Lung (tissue), 12 donors: ENCODE results near the gene DDX3X. TPM values are rescaled to one million over a fixed set of nuclear protein-coding genes. Genes with fewer than 3 reads are reported as not detected.
A peak's percentile ranks its signal among the peaks of the same experiment; 100 is the strongest.

Experiments
- ATAC-seq: fragments of 200-7000 bp; cut with Tn5 transposase; one replicate; pipeline ENCODE4 v1.9.1; 2020; ENCODE audit warnings: moderate number of reproducible peaks; ENCODE audit not compliant: insufficient read depth, low FRiP score
- DNase-seq, 3 donors: peaks; one replicate each; pipeline ENCODE4 v3.0.0-alpha.2; 2013 to 2017
- H3K27ac ChIP-seq, 2 donors: one replicate each; pipeline ENCODE4 v1.5.1; 2013; ENCODE audit warnings: mild to moderate bottlenecking in 2 of 2, moderate library complexity in 2 of 2, control low read depth in 1 of 2, inconsistent platforms in 1 of 2, low read depth in 1 of 2, low read length in 1 of 2
- H3K27me3 ChIP-seq, 3 donors: one replicate each; pipeline ENCODE4 v1.5.1; 2013; ENCODE audit warnings: low read length in 2 of 3; ENCODE audit not compliant: control insufficient read depth in 3 of 3, insufficient read depth in 3 of 3
- H3K36me3 ChIP-seq, 4 donors: one replicate each; pipeline ENCODE4 v1.5.1; 2013; ENCODE audit warnings: low read length in 4 of 4, mild to moderate bottlenecking in 1 of 4, moderate library complexity in 1 of 4; ENCODE audit not compliant: control insufficient read depth in 4 of 4, insufficient read depth in 4 of 4
- H3K4me1 ChIP-seq, 5 donors: one replicate each; pipeline ENCODE4 v1.5.1; 2013; ENCODE audit warnings: low read length in 5 of 5, mild to moderate bottlenecking in 2 of 5, moderate library complexity in 1 of 5; ENCODE audit not compliant: control insufficient read depth in 5 of 5, insufficient read depth in 5 of 5
- H3K4me3 ChIP-seq: one replicate; pipeline ENCODE4 v1.5.1; 2013; ENCODE audit warnings: mild to moderate bottlenecking, control low read depth, moderate library complexity
- H3K9ac ChIP-seq, 2 donors: one replicate each; pipeline ENCODE4 v1.5.1; 2013; ENCODE audit warnings: low read length in 2 of 2, control low read depth in 1 of 2; ENCODE audit not compliant: insufficient read depth in 1 of 2
- H3K9me3 ChIP-seq, 4 donors: one replicate each; pipeline ENCODE4 v1.5.1; 2013; ENCODE audit warnings: low read length in 3 of 4, mild to moderate bottlenecking in 1 of 4, moderate library complexity in 1 of 4; ENCODE audit not compliant: control insufficient read depth in 4 of 4, insufficient read depth in 3 of 4
- WGBS, 2 donors: extraction: QIAGEN DNeasy Blood & Tissue Kit; methylation state at CpG; one replicate each; pipeline ENCODE4 v1.1.7; 2013; 5-methylcytosine and 5-hydroxymethylcytosine counted together
- polyA plus RNA-seq, 2 donors: library from polyadenylated mRNA; stranded (reverse); fragments of 200-250 nt; gene quantifications; one replicate each; pipeline ENCODE4 v1.2.1, GENCODE V29; 2013
- total RNA-seq, 2 donors: library from RNA; depleted of rRNA in 1 of 2; stranded (reverse); fragments of >200 nt in 1 of 2; gene quantifications; one replicate each; pipeline ENCODE4 v1.2.1, GENCODE V29; 2014 to 2021
- TF ChIP-seq, protein P1 (sequence below): IDR thresholded peaks from 2 replicates; pipeline ENCODE4 v1.5.1; 2012; ENCODE audit warnings: mild to moderate bottlenecking; ENCODE audit errors: control extremely low read depth, extremely low read depth
- donor health status: control.
- donor health status: control.
- donor health status: Bipolar disorder and iron deficiency.
- donor health status: healthy.
- donor health status: DM: yes; HTN: yes; CAD: no.

The DDX3X gene
- total and polyA plus RNA-seq, 4 donors: 72.2 to 385 (median 176) TPM

GRCh38 chrX:41335198-41335957, 1.4 kb downstream of the DDX3X start:
- WGBS, 2 donors: 0 to 1% methylated on average over 15 of the region's 15 CpGs
- Histone ChIP-seq H3K9me3 (no peaks in the 10 kb centered on the region), H3K27ac (peak overlapping the region; percentile 77 to 99), H3K9ac (peak overlapping the region; percentile 79 to 97), H3K4me1 (peaks cover 4 to 49% (median 8%) of the 10 kb centered on the region in 5 donors), H3K36me3 (peaks cover 0 to 23% (median 6%) of the 10 kb centered on the region in 4 donors), H3K27me3 (peaks cover 0 to 16% (median 10%) of the 10 kb centered on the region in 3 donors), H3K4me3 (peak overlapping the region; percentile 95)
- ATAC-seq: no peak
- no peak for DNase-seq
- TF ChIP-seq, protein P1, sequence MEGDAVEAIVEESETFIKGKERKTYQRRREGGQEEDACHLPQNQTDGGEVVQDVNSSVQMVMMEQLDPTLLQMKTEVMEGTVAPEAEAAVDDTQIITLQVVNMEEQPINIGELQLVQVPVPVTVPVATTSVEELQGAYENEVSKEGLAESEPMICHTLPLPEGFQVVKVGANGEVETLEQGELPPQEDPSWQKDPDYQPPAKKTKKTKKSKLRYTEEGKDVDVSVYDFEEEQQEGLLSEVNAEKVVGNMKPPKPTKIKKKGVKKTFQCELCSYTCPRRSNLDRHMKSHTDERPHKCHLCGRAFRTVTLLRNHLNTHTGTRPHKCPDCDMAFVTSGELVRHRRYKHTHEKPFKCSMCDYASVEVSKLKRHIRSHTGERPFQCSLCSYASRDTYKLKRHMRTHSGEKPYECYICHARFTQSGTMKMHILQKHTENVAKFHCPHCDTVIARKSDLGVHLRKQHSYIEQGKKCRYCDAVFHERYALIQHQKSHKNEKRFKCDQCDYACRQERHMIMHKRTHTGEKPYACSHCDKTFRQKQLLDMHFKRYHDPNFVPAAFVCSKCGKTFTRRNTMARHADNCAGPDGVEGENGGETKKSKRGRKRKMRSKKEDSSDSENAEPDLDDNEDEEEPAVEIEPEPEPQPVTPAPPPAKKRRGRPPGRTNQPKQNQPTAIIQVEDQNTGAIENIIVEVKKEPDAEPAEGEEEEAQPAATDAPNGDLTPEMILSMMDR: no peak

DNA sequence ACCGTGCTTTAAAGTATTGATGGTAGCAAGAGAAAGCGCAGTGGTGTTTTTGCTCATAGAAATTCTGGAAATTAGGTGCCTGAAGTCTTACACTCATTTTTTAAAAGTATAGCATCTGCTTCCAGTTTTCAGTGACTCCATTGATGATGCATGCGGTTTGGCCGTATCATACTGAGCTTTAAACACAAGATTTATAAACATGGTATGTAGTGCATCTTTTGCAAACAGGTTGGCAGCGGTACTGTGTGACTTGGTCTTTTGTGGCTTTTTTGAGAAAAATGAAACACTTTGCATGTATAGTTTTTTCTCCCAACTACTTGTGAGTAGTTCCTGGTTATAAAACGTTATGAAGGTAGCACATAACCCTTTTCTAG, 2.0 kb downstream of the DDX3X start:
- H3K4me3 ChIP-seq: peak overlapping the region; percentile 35
- DNase-seq: no peak
- no peak for ATAC-seq
- no peak overlapping the region for H3K27ac ChIP-seq
- H3K9me3 ChIP-seq: no peaks in the 10 kb centered on the region
- peaks cover 0 to 25% (median 8%) of the 10 kb centered on the region in 4 donors for H3K36me3 ChIP-seq
- H3K9ac ChIP-seq: peak overlapping the region in 1 of 2 donors; percentile 97
- peaks cover 0 to 16% (median 6%) of the 10 kb centered on the region in 3 donors for H3K27me3 ChIP-seq
- 4 to 32% methylated on average over 6 of the region's 6 CpGs for WGBS, 2 donors
- peaks cover 4 to 47% (median 8%) of the 10 kb centered on the region in 5 donors for H3K4me1 ChIP-seq
- TF ChIP-seq, protein P1: no peak

- Histone ChIP-seq H3K4me3 (peak overlapping the region; percentile 30), H3K9ac (no peak overlapping the region), H3K27ac (no peak overlapping the region), H3K4me1 (peaks cover 4 to 47% (median 8%) of the 10 kb centered on the region in 5 donors), H3K27me3 (peaks cover 0 to 12% (median under 1%) of the 10 kb centered on the region in 3 donors), H3K36me3 (peaks cover 0 to 29% (median 10%) of the 10 kb centered on the region in 4 donors), H3K9me3 (no peaks in the 10 kb centered on the region)
- TF ChIP-seq, protein P1: no peak
- no peak for DNase-seq
- WGBS, 2 donors: 31 to 62% methylated on average over 7 of the region's 7 CpGs
- ATAC-seq: no peak
These were observed 2.5 kb downstream of the DDX3X start for GRCh38 chrX:41336447-41336846.
